ENCODE measurements around the gene NIFK. TPM values are rescaled to one million over a fixed set of nuclear protein-coding genes. Genes with fewer than 3 reads are reported as not detected.

NIFK gene
- polyA plus RNA-seq, 1 of the 3 experiments (the other 2 are of a cell fraction): 17.0 TPM

DNA sequence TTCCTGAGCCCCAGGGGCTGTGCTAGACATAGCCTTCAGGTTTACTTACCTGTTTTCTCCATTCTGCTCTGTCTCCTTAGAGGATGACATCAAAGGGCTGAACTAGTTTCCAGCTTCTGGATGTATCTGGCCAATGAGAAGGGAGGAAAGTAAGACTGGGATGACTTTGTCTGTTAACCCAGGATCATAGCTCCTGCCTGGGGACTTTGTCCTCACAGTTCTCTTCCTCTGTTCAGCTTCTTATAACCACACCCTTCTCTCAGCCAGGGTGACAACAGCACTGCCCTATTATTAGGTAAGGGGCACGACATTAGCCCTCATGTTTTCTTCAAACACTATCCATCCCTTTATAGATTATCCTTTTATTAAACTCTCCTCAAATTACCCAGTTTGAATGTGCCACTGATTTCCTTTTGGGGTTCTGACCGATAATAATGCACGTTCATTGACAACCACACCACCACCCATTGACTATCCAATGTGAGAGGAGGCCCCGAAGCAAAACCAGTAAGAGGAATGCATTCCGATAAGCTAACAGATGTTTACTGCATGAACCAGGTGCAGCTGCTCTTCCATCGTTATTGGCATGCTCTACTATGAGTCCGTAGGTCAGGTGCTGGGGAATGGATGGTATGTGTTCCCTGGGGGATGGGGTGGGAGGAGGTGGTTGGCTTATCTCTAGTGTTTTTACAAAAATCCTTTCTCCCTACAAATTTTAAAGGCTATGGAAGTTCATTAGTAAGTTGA lies 42.2 kb upstream of the NIFK start:
- Histone ChIP-seq H3K9me3 (no peaks in the 10 kb centered on the region), H3K36me3 (replicated peaks in 1 of 2; ENCODE audit: control insufficient read depth in 1 of 2, insufficient read depth in 2 of 2, low read length in 1 of 2) (no peaks in the 10 kb centered on the region), H4K20me1 (ENCODE audit: insufficient read depth) (no peaks in the 10 kb centered on the region), H3F3A (replicated peaks; ENCODE audit: insufficient read depth) (peaks cover 9% of the 10 kb centered on the region), H3K4me2 (no peak overlapping the region), H3K27me3 (ENCODE audit: insufficient read depth) (no peaks in the 10 kb centered on the region), H3K9me2 (no peaks in the 10 kb centered on the region), H2AFZ (ENCODE audit: low read depth) (no peak overlapping the region), H3K27ac (ENCODE audit: low read depth in 2 of 2, low read length in 1 of 2) (no peak overlapping the region), H3K79me2 (ENCODE audit: insufficient read depth) (no peaks in the 10 kb centered on the region), H3K4me3 (ENCODE audit: low read depth in 2 of 2, low read length in 1 of 2) (no peak overlapping the region), H3K9ac (no peak overlapping the region), H3K4me1 (ENCODE audit: control insufficient read depth in 1 of 2, insufficient read depth in 2 of 2, low read depth in 1 of 2, low read length in 1 of 2) (peaks cover 0 to 3% of the 10 kb centered on the region in 2 experiments; a peak in 1 of 4 replicates)
- POLR2A ChIA-PET: no interaction called here
- no peak for DNase-seq
- TF ChIP-seq TEAD4 (IDR thresholded peaks at IDR 0.05; ENCODE audit: borderline replicate concordance, insufficient read depth): no peak
- TF ChIP-seq, protein P1, sequence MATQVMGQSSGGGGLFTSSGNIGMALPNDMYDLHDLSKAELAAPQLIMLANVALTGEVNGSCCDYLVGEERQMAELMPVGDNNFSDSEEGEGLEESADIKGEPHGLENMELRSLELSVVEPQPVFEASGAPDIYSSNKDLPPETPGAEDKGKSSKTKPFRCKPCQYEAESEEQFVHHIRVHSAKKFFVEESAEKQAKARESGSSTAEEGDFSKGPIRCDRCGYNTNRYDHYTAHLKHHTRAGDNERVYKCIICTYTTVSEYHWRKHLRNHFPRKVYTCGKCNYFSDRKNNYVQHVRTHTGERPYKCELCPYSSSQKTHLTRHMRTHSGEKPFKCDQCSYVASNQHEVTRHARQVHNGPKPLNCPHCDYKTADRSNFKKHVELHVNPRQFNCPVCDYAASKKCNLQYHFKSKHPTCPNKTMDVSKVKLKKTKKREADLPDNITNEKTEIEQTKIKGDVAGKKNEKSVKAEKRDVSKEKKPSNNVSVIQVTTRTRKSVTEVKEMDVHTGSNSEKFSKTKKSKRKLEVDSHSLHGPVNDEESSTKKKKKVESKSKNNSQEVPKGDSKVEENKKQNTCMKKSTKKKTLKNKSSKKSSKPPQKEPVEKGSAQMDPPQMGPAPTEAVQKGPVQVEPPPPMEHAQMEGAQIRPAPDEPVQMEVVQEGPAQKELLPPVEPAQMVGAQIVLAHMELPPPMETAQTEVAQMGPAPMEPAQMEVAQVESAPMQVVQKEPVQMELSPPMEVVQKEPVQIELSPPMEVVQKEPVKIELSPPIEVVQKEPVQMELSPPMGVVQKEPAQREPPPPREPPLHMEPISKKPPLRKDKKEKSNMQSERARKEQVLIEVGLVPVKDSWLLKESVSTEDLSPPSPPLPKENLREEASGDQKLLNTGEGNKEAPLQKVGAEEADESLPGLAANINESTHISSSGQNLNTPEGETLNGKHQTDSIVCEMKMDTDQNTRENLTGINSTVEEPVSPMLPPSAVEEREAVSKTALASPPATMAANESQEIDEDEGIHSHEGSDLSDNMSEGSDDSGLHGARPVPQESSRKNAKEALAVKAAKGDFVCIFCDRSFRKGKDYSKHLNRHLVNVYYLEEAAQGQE (IDR thresholded peaks at IDR 0.05; ENCODE audit: low read depth, low read length): no peak
- TF ChIP-seq TAF1 (IDR thresholded peaks at IDR 0.05; ENCODE audit: borderline replicate concordance, low read depth, low read length): no peak
- CTCF ChIA-PET: no interaction called here
- 58% methylated on average over 7 of the region's 7 CpGs for WGBS (ENCODE audit: low lambda C conversion rate)

DNA sequence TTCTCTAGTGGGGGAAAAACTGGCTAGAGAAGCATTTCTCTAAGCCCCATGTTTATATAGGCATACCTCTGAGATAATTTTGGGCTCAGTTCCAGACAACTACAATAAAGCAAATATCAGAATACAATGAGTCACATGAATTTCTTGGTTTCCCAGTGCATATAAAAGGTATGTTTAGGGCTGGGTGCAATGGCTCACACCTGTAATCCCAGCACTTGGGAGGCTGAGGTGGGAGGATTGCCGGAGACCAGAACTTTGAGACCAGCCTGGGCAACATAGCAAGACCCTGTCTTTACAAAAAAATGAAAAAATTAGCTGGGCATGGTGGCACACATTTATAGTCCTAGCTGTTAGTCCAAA lies 41.0 kb upstream of the NIFK start:
- no peak overlapping the region for H3K9ac ChIP-seq
- no peaks in the 10 kb centered on the region for H3K36me3 ChIP-seq (replicated peaks in 1 of 2; ENCODE audit: control insufficient read depth in 1 of 2, insufficient read depth in 2 of 2, low read length in 1 of 2)
- H3K9me3 ChIP-seq: no peaks in the 10 kb centered on the region
- ChIA-PET CTCF (no interaction called here), POLR2A (interaction anchor here (0.7 kb wide), 1 partner anchor 13 kb away, joined by 3 read pairs; no protein-coding TSS in a partner anchor)
- H3K4me1 ChIP-seq (ENCODE audit: control insufficient read depth in 1 of 2, insufficient read depth in 2 of 2, low read depth in 1 of 2, low read length in 1 of 2): peaks cover 0 to 12% of the 10 kb centered on the region in 2 experiments; a peak in 1 of 4 replicates
- H2AFZ ChIP-seq (ENCODE audit: low read depth): no peak overlapping the region
- no peaks in the 10 kb centered on the region for H3K9me2 ChIP-seq
- no peak for DNase-seq
- 71% methylated on average over 1 of the region's 1 CpG for WGBS (ENCODE audit: low lambda C conversion rate)
- no peaks in the 10 kb centered on the region for H3K79me2 ChIP-seq (ENCODE audit: insufficient read depth)
- no peak overlapping the region for H3K4me3 ChIP-seq (ENCODE audit: low read depth in 2 of 2, low read length in 1 of 2)
- no peak for TF ChIP-seq RCOR1 (IDR thresholded peaks at IDR 0.05; ENCODE audit: low read length)
- H4K20me1 ChIP-seq (ENCODE audit: insufficient read depth): no peaks in the 10 kb centered on the region
- H3F3A ChIP-seq (replicated peaks; ENCODE audit: insufficient read depth): peaks cover 9% of the 10 kb centered on the region
- H3K27me3 ChIP-seq (ENCODE audit: insufficient read depth): no peaks in the 10 kb centered on the region
- no peak overlapping the region for H3K27ac ChIP-seq (ENCODE audit: low read depth in 2 of 2, low read length in 1 of 2)
- 0 out of 2 replicates have a peak overlapping the region, but pooled peaks have one; percentile 28 for H3K4me2 ChIP-seq
